Tongue (tissue), 2 donors: ENCODE data around the gene ACSS1. TPM values are rescaled to one million over a fixed set of nuclear protein-coding genes. Genes with fewer than 3 reads are reported as not detected.

Experiments used
- DNase-seq: peaks from one replicate; pipeline ENCODE4 v3.0.0-alpha.2; 2015
- total RNA-seq: library from RNA; depleted of rRNA; stranded (reverse); fragments of >200 nt; gene quantifications from one replicate; pipeline ENCODE4 v1.2.3, GENCODE V29; 2014

Gene ACSS1
- total RNA-seq, 1 donor from 2014 or later = 21.3 TPM

GRCh38 chr20:24992487-24993205 is 65.3 kb downstream of the ACSS1 start, which contains the start of gene APMAP:
Gene APMAP (minus strand): TSS chr20:24992751. CDS start chr20:24992688, 63 bp downstream.
- DNase-seq = peak; percentile 98

- DNase-seq = no peak
Observed at GRCh38 chr20:24991897-24992486, 65.9 kb downstream of the ACSS1 start.

GRCh38 chr20:24990810-24991252 is 67.1 kb downstream of the ACSS1 start:
- DNase-seq = no peak

GRCh38 chr20:24989162-24989561 is 68.8 kb downstream of the ACSS1 start:
- no peak for DNase-seq

GRCh38 chr20:24987873-24988835 is 69.8 kb downstream of the ACSS1 start:
- no peak for DNase-seq

GRCh38 chr20:24987244-24987643 is 70.7 kb downstream of the ACSS1 start:
- DNase-seq = no peak

- no peak for DNase-seq
Observed at GRCh38 chr20:24986436-24987015, 71.4 kb downstream of the ACSS1 start.

- no peak for DNase-seq
Observed at GRCh38 chr20:24985802-24986201, 72.1 kb downstream of the ACSS1 start.

- DNase-seq = no peak
Observed at GRCh38 chr20:24984961-24985640, 72.8 kb downstream of the ACSS1 start.

- no peak for DNase-seq
Observed at GRCh38 chr20:24983896-24984295, 74.0 kb downstream of the ACSS1 start.

GRCh38 chr20:24981790-24982189 is 76.1 kb downstream of the ACSS1 start:
- no peak for DNase-seq

GRCh38 chr20:24981282-24981681 is 76.7 kb downstream of the ACSS1 start:
- no peak for DNase-seq

GRCh38 chr20:24980291-24981053 is 77.5 kb downstream of the ACSS1 start:
- DNase-seq = no peak

GRCh38 chr20:24979036-24979960 is 78.6 kb downstream of the ACSS1 start:
- DNase-seq = no peak

GRCh38 chr20:24978513-24978912 is 79.4 kb downstream of the ACSS1 start:
- DNase-seq = peak; percentile 33

- no peak for DNase-seq
Observed at GRCh38 chr20:24977797-24978196, 80.1 kb downstream of the ACSS1 start.

- no peak for DNase-seq
Observed at GRCh38 chr20:24977336-24977735, 80.6 kb downstream of the ACSS1 start.

- no peak for DNase-seq
Observed at GRCh38 chr20:24972341-24972740, 85.6 kb downstream of the ACSS1 start.

- DNase-seq = no peak
Observed at GRCh38 chr20:24971376-24972101, 86.4 kb downstream of the ACSS1 start.
